A673 (cell line): ENCODE measurements around the gene CTXN2.

Experiments
- EZH2 ChIP-seq: fragments of 200-600 bp; sonication (generic); IDR thresholded peaks from 2 replicates; pipeline ENCODE4 v1.6.1; 2017; ENCODE audit warnings: borderline replicate concordance, low read depth, mild to moderate bottlenecking, mixed read lengths, antibody characterized with exemption, low read length; ENCODE audit not compliant: poor library complexity, severe bottlenecking
- TF ChIP-seq, protein P1 (sequence below): fragments of 300-800, 200-600 bp; sonication (generic); conservative IDR thresholded peaks from 2 replicates; pipeline ENCODE4 v1.5.1; 2017; ENCODE audit warnings: low read depth, mild to moderate bottlenecking, antibody characterized with exemption, low read length, moderate library complexity, mixed read lengths

DNA sequence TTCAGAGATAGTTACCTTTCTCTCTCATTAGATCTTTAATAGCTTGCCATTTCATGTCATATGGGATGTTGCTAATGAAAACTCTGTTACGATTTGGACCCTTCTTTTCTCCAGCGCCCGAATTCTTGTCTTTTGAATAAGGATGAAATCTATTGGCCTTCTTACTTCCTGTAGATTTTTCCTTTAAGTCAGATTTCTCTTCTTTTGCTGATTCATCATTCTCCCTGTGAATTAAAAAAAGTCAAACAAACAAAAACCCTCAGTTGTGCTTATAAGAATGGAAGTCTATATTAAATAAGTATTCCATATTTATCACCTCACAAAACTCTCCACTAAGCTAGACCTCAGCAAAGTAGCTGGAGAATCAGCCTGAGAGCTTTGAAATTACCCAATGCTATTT is 22.8 kb upstream of the CTXN2 start:
- TF ChIP-seq, protein P1, sequence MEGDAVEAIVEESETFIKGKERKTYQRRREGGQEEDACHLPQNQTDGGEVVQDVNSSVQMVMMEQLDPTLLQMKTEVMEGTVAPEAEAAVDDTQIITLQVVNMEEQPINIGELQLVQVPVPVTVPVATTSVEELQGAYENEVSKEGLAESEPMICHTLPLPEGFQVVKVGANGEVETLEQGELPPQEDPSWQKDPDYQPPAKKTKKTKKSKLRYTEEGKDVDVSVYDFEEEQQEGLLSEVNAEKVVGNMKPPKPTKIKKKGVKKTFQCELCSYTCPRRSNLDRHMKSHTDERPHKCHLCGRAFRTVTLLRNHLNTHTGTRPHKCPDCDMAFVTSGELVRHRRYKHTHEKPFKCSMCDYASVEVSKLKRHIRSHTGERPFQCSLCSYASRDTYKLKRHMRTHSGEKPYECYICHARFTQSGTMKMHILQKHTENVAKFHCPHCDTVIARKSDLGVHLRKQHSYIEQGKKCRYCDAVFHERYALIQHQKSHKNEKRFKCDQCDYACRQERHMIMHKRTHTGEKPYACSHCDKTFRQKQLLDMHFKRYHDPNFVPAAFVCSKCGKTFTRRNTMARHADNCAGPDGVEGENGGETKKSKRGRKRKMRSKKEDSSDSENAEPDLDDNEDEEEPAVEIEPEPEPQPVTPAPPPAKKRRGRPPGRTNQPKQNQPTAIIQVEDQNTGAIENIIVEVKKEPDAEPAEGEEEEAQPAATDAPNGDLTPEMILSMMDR, result no peak
- no peak for TF ChIP-seq EZH2
